GM18505 (cell line): Measurements from ENCODE around the gene SCART1.
A peak's percentile ranks its signal among the peaks of the same experiment; 100 is the strongest.
"Not testable (repeated sequence)": the region's sequence is repeated elsewhere in the genome, so short reads cannot be mapped to it uniquely, and the experiment has no call there.

ENCODE experiments used
- ATAC-seq: cut with Tn5 transposase; IDR thresholded peaks from one replicate; pipeline ENCODE4 v1.9.1; 2021; ENCODE audit not compliant: unreplicated experiment
- POLR2A ChIP-seq: IDR thresholded peaks from 4 replicates; pipeline ENCODE4 v1.6.1; 2011; ENCODE audit warnings: borderline replicate concordance; ENCODE audit not compliant: insufficient read depth, insufficient read length; ENCODE audit errors: extremely low read depth

Gene SCART1

DNA sequence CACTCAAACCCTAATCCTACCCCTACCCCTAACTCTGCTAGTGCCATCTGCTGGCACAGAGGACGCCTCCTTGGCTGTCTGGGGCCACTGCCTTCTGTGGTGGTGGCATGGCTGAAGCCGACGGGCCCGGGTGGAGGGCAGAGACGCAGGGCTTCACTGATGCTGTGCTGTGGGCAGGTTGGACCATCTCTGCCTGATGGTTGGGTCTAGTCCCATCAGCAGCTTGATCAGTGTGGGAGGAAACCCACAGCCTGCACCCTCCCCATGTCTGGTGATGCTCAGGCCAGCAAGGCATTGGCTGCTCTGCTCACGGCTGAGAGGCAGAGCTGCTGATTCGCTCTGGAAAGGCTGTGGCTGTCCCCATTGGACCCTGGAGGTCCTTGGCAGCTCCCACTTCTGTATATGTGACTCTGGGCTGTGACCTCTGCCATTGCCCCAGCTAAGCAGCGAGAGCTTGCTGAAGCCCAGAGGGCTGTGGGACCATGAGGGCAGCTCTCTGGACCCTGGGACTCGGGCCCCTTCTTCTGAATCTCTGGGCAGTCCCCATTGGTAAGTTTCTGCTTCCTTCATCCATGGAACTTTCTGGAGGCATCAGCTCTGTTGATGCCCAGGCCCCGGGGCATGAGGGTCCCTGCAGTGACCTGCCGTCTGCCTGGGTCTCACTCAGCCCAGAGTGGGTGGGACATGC lies at the start of gene SCART1:
SCART1 (plus strand) TSS at position 430 of the 688 bp plus-strand sequence; CDS start at position 483, 53 bp downstream.
- TF ChIP-seq POLR2A, result no peak
- ATAC-seq, result no peak

DNA sequence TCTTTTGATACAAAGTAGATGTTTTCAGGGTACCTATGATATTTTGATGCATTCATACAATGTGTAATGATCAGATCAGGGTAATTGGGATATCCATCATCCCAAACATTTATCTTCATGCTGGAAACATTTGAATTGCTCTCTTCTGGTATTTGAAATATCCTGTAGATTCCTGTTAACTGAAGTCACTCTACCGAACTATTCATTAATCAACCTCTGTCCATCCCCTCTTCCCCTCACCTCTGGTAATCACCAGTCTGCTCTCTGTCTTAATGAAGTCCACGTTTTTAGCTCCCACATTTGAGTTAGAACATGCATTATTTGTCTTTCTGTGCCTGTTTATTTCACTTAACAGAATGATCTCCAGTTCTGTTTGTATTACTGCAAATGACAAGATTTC lies 48.5 kb upstream of the SCART1 start:
- no peak for ATAC-seq

DNA sequence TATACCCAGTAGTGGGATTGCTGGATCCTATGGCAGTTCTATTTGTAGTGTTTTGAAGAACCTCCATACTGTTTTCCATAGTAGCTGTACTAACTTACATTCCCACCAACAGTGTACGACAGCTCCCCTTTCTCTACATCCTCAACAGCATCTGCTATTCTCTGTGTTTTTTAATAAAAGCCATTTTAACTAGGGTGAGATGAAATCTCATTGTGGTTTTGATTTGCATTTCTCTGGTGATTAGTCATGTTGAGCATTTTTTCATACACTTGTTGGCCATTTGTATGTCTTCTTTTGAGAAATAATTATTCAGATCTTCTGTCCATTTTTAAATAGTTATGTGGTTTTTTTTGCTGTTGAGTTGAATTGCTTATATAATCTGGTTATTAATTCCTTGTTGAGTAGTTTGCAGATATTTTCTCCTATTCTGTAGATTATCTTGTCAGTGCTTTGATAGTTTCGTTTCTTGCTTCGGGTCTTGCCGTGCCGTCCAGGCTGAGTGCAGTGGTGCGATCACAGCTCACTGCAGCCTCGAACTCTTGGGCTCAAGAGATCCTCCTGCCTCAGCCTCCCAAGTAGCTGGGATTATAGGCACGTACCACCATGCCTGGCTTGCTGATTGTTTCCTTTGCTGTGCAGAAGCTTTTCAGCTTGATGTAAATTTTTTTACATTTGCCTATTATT lies 47.8 kb upstream of the SCART1 start:
- no peak for TF ChIP-seq POLR2A
- ATAC-seq, result no peak

More for the DNA sequence above, 48.5 kb upstream of the SCART1 start:
- no peak for TF ChIP-seq POLR2A

DNA sequence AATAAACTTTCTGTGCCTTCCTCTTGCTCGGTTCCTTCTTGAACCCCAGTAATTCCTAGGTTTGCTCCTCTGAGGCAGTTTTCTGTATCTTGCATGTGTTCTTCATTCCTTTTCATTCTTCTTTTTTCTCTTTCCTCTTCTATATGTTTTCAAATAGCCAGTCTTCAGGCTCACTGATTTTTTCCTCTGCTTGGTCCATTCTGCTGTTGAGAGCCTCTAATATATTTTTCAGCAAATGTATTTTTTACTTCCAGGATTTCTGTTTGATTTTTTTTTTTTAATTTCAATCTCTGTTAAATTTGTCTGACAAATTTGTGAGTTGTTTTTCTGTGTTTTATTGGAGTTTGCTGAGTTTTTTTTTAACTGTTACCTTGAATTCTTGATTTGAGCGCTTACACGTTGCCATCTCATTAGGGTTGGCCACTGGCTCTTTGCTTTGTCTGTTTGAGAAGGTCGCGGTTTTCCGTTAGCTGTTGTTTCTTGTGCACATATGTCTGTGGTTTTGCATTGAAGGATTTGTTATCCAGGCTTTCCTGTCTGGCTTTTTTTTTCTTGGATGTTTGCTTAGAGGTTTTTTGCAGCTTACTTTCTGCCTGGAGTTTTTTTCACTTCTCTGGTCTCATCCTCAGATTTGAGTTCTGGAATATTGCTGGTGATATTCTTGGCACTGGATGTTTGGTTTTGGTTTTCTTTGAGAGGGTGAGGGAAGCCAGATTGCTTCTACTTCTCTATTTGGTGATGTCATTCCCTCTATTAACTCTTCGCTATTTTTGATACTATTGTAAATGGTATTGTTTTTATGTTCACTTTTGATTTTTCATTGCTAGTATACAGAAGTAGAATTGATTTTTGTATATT lies 42.0 kb upstream of the SCART1 start:
- no peak for TF ChIP-seq POLR2A
- ATAC-seq, result no peak

DNA sequence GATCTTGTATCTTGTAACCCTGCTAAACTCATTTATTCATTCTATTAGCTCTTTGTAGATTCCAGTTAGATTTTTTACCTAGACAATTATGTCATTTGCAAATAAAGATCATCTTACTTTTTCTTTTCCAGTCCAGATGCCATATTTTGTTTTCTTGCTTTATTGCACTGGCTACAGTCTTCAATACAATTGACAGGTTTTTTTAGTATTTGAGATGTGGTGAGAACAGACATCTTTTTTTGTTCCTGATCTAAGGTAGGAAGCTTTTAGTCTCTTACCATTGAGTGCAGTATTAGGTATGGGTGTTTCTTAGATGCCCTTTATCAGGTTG lies 41.4 kb upstream of the SCART1 start:
- TF ChIP-seq POLR2A, result no peak
- ATAC-seq, result no peak

DNA sequence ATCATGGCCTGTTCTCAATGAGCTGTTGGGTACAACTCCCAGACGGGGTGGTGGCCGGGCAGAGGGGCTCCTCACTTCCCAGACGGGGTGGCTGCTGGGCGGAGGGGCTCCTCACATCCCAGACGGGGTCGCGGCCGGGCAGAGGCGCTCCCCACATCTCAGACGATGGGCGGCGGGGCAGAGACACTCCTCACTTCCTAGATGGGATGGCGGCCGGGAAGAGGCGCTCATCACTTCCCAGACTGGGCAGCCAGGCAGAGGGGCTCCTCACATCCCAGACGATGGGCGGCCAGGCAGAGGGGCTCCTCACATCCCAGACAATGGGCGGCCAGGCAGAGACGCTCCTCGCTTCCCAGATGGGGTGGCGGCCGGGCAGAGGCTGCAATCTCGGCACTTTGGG lies 39.3 kb upstream of the SCART1 start:
- not testable (repeated sequence) for ATAC-seq

DNA sequence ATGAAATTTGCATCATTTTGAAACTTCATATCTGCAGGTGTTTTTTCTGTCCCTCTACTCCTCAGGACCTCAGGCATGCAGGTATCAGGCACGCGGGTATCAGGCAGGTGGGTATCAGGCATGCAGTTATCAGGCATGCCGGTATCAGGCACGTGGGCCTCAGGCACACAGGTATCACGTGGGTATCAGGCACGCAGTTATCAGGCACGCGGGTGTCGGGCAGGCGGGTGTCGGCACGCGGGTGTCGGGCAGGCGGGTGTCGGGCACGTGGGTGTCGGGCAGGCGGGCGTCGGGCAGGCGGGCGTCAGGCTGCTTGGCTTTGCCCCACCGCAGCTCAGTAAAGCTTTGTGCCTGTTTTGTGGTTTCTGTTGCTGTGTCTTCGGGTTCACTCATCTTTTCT lies 38.0 kb upstream of the SCART1 start:
- TF ChIP-seq POLR2A, result no peak

DNA sequence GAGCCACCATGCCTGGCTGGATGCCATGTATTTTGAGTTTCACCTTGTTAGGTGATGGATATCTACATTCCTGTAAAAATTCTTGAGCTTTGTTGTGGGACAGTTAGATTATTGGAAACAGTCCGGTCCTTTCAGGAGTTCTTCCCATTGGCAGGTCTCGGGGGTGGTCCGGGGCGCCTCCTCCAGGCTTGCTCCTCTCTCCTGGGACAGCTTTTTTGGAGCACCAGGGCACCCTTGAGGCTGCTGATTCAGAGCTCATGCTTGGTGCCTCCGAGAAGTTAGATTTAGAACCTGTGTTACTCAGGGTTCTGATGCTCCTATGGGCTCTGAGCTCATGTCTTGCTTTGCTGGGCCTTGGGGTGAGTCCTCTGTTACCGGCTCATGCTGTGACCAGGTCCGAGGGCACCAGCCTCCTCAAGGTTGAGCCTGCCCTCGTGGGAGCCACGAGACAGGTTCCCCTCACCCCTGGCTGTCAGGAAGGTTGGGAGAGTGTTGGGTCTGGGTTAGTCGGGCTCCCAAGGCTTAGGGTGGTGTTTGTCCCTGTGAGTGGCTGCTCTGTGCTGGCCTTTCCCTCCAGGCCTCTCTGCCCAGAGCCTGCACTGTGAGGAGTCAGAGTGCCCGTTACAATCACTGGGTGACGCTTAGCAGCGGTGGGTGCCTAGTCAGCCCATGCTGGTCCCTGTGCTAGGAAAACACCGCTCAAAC lies 35.3 kb upstream of the SCART1 start:
- TF ChIP-seq POLR2A, result no peak
- no peak for ATAC-seq

More for the DNA sequence above, 38.0 kb upstream of the SCART1 start:
- ATAC-seq, result no peak

DNA sequence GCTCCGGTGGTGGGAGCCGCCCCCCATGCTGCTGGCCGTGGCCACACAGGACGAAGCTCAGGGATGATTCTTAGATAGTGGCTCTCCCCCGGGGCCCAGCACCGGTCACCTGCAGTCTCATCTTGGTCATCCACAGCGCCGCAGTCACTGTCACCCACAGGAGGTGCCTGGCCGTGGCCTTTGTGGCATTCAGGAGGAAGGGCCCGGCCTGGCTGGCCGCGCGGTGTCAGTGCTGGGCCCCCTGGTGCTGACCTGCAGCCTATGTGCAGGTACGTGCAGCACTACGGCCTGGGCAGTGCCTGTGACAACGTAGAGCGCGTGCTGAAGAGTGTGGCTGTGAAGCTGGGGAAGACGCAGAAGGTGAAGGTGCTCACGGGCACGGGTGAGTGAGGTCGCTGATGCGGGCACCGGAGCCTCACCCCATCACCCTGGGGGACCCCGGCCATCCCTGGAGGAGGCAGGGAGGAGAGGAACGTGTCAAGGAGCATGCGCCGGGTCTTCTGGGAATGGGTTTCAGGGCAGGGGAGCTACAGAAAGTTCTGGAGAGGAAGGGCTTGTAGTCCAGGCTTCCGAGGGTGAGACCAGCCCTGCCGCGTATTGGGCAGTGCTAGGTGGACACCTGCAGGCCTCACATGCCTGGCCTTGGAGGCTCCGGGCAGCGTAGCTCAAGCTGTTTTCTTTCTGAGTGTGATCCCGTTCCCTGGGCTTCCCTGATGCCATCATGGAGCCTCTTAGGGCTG lies 34.4 kb upstream of the SCART1 start:
- ATAC-seq, result no peak
- TF ChIP-seq POLR2A, result peak; percentile 23

DNA sequence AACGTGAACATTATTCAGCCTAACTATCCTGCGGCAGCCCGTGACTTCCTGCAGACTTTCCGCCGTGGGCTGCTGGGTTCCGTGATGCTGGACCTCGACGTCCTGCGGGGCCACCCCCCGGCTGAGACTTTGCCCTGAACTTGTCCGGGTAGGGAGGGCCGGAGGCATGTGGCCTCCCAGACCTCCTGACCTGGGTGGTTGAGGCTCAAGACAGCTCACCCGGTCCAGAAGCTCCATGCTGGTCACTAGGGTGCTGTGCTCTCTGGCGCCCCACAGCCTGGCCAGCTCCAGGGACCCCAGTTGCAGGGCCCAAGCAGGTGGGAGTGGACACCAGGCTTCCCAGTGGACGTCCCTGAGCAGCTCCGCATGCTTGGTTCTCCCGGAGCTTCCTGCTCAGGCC lies 33.7 kb upstream of the SCART1 start:
- no peak for ATAC-seq
- no peak for TF ChIP-seq POLR2A

DNA sequence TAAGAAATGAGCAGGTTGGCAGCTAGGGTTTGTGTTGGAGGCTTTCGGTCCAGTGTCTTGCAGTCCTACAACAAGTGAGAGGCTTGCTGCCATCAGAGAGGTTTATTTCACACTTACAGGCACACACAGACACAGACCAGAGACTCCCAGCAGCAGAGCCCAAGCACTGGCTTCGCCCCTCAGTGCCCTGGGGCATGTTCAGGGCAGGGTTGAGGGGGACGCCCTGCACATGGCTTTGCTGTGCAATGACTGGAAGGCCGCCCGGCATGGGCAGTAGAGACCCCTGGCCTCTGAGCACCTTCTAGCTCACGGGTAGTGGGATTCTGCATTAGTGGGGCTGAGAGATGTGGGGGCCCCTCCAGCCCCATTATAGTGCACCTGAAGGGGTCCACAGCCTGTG lies 33.2 kb upstream of the SCART1 start:
- ATAC-seq, result no peak
- no peak for TF ChIP-seq POLR2A

DNA sequence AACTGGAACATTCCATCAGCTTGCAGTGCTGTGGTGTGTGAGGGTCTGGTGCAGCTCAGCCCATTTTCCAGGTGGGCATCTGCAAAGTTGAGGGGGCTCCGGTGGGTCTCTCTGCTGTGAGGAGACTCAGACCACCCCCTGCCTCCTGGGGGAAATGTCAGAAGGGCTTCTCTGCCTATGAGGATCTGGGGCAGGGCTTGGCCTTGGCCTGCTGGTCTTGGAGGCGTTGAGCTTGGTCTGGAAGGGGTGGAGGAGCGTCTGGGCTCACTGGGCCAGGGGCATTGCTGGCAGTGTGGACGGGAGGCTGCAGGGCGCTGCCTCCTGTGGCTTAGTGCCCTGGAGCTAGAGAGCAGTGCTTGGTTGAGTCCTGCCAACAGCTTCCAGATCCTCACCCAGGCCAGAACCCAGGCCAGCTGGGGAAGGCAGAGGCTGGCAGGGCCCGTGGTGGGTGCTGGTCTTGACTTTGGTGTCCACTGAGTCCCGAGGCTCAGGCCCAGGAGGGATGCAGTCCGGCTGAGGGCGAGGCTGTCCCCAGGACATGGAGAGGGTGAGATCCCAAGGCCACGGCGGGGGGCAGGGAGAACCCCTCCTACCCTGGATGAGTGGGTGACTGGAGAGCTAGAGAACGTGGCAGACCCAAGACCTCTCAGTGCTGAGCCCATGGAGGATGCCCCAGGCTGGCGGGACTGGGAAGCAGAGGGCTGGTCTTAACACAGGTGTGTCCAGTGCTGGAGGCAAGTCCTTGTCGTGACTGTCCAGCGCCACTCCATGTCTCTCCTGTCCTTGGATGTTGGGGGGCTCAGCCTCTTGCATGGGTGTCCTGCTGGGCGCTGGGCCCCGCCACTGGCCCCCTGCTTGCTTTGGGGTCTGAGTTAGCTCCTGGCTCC lies 32.2 kb upstream of the SCART1 start:
- TF ChIP-seq POLR2A, result no peak
- no peak for ATAC-seq
